HepG2 (cell line): ENCODE data around the gene MACROD2. TPM values are rescaled to one million over a fixed set of nuclear protein-coding genes. Genes with fewer than 3 reads are reported as not detected.

Experiments used
- ATAC-seq: fragments of 200-7000 bp; cut with Tn5 transposase; 3 replicates; pipeline ENCODE4 v1.9.1; 2020; ENCODE audit warnings: mild to moderate bottlenecking, moderate library complexity
- BruUV-seq: library from RNA; stranded (reverse); fragments of 400-500 nt; replicated peaks from 2 replicates; lab custom pipeline; 2021; lab: Mats Ljungman, UMichigan
- CTCF ChIA-PET: fragments of 300-600 bp; formaldehyde crosslinking; extraction: SDS; loops from one replicate; lab custom pipeline; 2021; ENCODE audit warnings: low total read pairs, inconsistent platforms, low intra/inter-chr PET ratio; lab: Yijun Ruan, JAX
- POLR2A ChIA-PET: fragments of 350-600 bp; sonication (Branson Sonifier 250); formaldehyde crosslinking; loops from one replicate; lab custom pipeline; 2020; ENCODE audit warnings: antibody characterized with exemption, inconsistent platforms; lab: Yijun Ruan, JAX
- DNase-seq: peaks from one replicate; pipeline ENCODE4 v3.0.0-alpha.2; 2015; ENCODE audit warnings: low spot score
- FAIRE-seq: peaks from 3 replicates; lab custom pipeline; 2011; peaks lifted over from hg19 to GRCh38; lab: Jason Lieb, UNC
- H2AFZ ChIP-seq: one replicate; pipeline ENCODE4 v1.6.1; 2011; ENCODE audit warnings: low read length, inconsistent platforms
- H3K27ac ChIP-seq: fragments of 300-600 bp; 3 replicates; pipeline ENCODE4 v1.8.0; 2011; ENCODE audit warnings: mixed run types, mild to moderate bottlenecking, mixed read lengths, low read length, inconsistent platforms; ENCODE audit not compliant: insufficient read depth; ENCODE audit errors: extremely low read length
- H3K27me3 ChIP-seq, 2 experiments: fragments of 200-600 bp in 1 of 2; 2 replicates in 1 of 2; 3 replicates in 1 of 2; pipeline versions ENCODE4 v1.6.0 to v1.8.0; 2011; ENCODE audit warnings: low read length in 2 of 2, mild to moderate bottlenecking in 2 of 2, moderate library complexity in 2 of 2, inconsistent platforms in 1 of 2; ENCODE audit not compliant: insufficient read depth in 2 of 2, control insufficient read depth in 1 of 2
- H3K36me3 ChIP-seq, 2 experiments: fragments of 200-600 bp in 1 of 2; replicated peaks in 1 of 2; 2 replicates in 1 of 2; 3 replicates in 1 of 2; pipeline versions ENCODE4 v1.5.1 to v1.8.0; 2011; ENCODE audit warnings: low read length in 2 of 2, inconsistent platforms in 1 of 2; ENCODE audit not compliant: insufficient read depth in 2 of 2, control insufficient read depth in 1 of 2
- H3K4me1 ChIP-seq: 2 replicates; pipeline ENCODE4 v1.5.1; 2012; ENCODE audit warnings: low read length, inconsistent platforms; ENCODE audit not compliant: insufficient read depth
- H3K4me2 ChIP-seq: 2 replicates; pipeline ENCODE4 v1.6.0; 2011; ENCODE audit warnings: low read depth, low read length, inconsistent platforms
- H3K4me3 ChIP-seq, 3 experiments: fragments of 200-600 bp in 1 of 3; sonication (generic), shearing (Covaris generic) in 1 of 3; replicated peaks in 1 of 3; 2 replicates each; pipeline ENCODE4 v1.5.1; 2011 to 2016; ENCODE audit warnings: low read length in 3 of 3, inconsistent platforms in 2 of 3, low read depth in 2 of 3, mild to moderate bottlenecking in 2 of 3, control low read depth in 1 of 3, mixed read lengths in 1 of 3; ENCODE audit not compliant: insufficient read depth in 1 of 3
- H3K79me2 ChIP-seq: one replicate; pipeline ENCODE4 v1.6.1; 2011; ENCODE audit warnings: low read length, inconsistent platforms; ENCODE audit not compliant: insufficient read depth
- H3K9ac ChIP-seq: 2 replicates; pipeline ENCODE4 v1.6.0; 2011; ENCODE audit warnings: mild to moderate bottlenecking, low read depth, low read length, inconsistent platforms; ENCODE audit not compliant: insufficient read depth
- H3K9me3 ChIP-seq: 2 replicates; pipeline ENCODE4 v1.5.1; 2012; ENCODE audit warnings: mild to moderate bottlenecking, low read length
- H4K20me1 ChIP-seq: 2 replicates; pipeline ENCODE4 v1.6.0; 2011; ENCODE audit warnings: inconsistent platforms, mild to moderate bottlenecking, low read length, moderate library complexity; ENCODE audit not compliant: insufficient read depth
- KDM5B ChIP-seq: sonication (generic); formaldehyde crosslinking; IDR thresholded peaks from 2 replicates; pipeline ENCODE4 v1.4.0; 2020; ENCODE audit warnings: missing genetic modification reagents, mild to moderate bottlenecking, borderline replicate concordance
- MEF2D ChIP-seq: sonication (generic); formaldehyde crosslinking; IDR thresholded peaks from 2 replicates; pipeline ENCODE4 v1.5.1; 2020; ENCODE audit warnings: mild to moderate bottlenecking, missing genetic modification reagents
- MXD3 ChIP-seq: IDR thresholded peaks from 2 replicates; pipeline ENCODE4 v1.6.1; 2016; ENCODE audit warnings: mild to moderate bottlenecking, missing biosample characterization, missing genetic modification reagents
- SNAPC2 ChIP-seq: sonication (generic); formaldehyde crosslinking; IDR thresholded peaks from 2 replicates; pipeline ENCODE4 v1.8.1; 2022; ENCODE audit warnings: mild to moderate bottlenecking, missing genetic modification reagents
- STAT5B ChIP-seq: sonication (generic); formaldehyde crosslinking; IDR thresholded peaks from 2 replicates; pipeline ENCODE4 v1.4.0; 2020; ENCODE audit warnings: missing genetic modification reagents
- TCF7 ChIP-seq: sonication (generic); IDR thresholded peaks from 2 replicates; pipeline ENCODE4 v1.6.1; 2016; ENCODE audit warnings: antibody characterized with exemption, low read depth
- ZHX1 ChIP-seq: sonication (generic); formaldehyde crosslinking; IDR thresholded peaks from 2 replicates; pipeline ENCODE4 v1.8.1; 2022; ENCODE audit warnings: low read depth, mild to moderate bottlenecking, missing genetic modification reagents
- ZNF563 ChIP-seq: sonication (generic); formaldehyde crosslinking; IDR thresholded peaks from 2 replicates; pipeline ENCODE4 v1.8.0; 2022; ENCODE audit warnings: mild to moderate bottlenecking, moderate library complexity, missing genetic modification reagents
- ZNF83 ChIP-seq: sonication (generic); formaldehyde crosslinking; IDR thresholded peaks from 2 replicates; pipeline ENCODE4 v1.4.0; 2020; ENCODE audit warnings: missing genetic modification reagents, mild to moderate bottlenecking, borderline replicate concordance
- ZNF841 ChIP-seq: sonication (generic); formaldehyde crosslinking; IDR thresholded peaks from 2 replicates; pipeline ENCODE4 v1.8.1; 2023; ENCODE audit warnings: missing genetic modification reagents, borderline replicate concordance
- ZSCAN20 ChIP-seq: sonication (generic); formaldehyde crosslinking; IDR thresholded peaks from 2 replicates; pipeline ENCODE4 v1.4.0; 2020; ENCODE audit warnings: missing genetic modification reagents, mild to moderate bottlenecking, borderline replicate concordance
- WGBS: methylation state at CpG from one replicate; pipeline ENCODE4 v1.1.6; 2017; ENCODE audit warnings: low lambda C conversion rate; 5-methylcytosine and 5-hydroxymethylcytosine counted together
- in situ Hi-C: cut with HindIII; loops from 2 replicates; pipeline ENCODE4 v1.10.0; 2017; ENCODE audit warnings: low pct_unique_long_range_greater_than_20kb; ENCODE audit not compliant: extremely low pct_ligation_motif_present
- intact Hi-C: fragments of 100-400 bp; cut with micrococcal nuclease; formaldehyde crosslinking; loops from one replicate; pipeline ENCODE4 v1.10.0; 2022; ENCODE audit not compliant: unreplicated experiment
- polyA plus RNA-seq, 8 experiments: library from polyadenylated mRNA; depleted of rRNA in 3 of 8; stranded (reverse) in 7 of 8; unstranded in 1 of 8; fragments of >200 nt; fragmentation: Illumina TruSeq in 4 of 8; extraction: Trizol in 4 of 8; gene quantifications; 2 replicates each; pipeline versions ENCODE4 v1.2.1 to v1.2.3, GENCODE V29; 2011 to 2016; ENCODE audit warnings: low read depth in 4 of 8, missing spikeins in 1 of 8, mixed read lengths in 1 of 8; ENCODE audit not compliant: insufficient read depth in 1 of 8
- total RNA-seq, 5 experiments: library from RNA; depleted of rRNA; stranded (reverse); fragments of >200 nt; fragmentation: Illumina TruSeq; extraction: Trizol; gene quantifications; 2 replicates each; pipeline ENCODE4 v1.2.3, GENCODE V29; 2016; ENCODE audit warnings: low read depth in 1 of 5

Gene MACROD2
- total and polyA plus RNA-seq, 2 of the 13 experiments (the other 11 are each of a cell fraction or from before 2014, with no cell fraction given): 0.13 to 0.51 TPM

- 0% methylated on average over 2 of the region's 2 CpGs for WGBS
- Histone ChIP-seq H3K4me2 (no peak overlapping the region), H3K79me2 (no peaks in the 10 kb centered on the region), H3K9me3 (peaks cover 79% of the 10 kb centered on the region), H3K27ac (no peak overlapping the region), H3K36me3 (no peaks in the 10 kb centered on the region), H4K20me1 (no peaks in the 10 kb centered on the region), H3K4me3 (no peak overlapping the region), H3K27me3 (no peaks in the 10 kb centered on the region), H2AFZ (no peak overlapping the region), H3K9ac (no peak overlapping the region), H3K4me1 (no peaks in the 10 kb centered on the region)
- in situ Hi-C loops: no loop called here
- ChIA-PET CTCF (no interaction called here), POLR2A (no interaction called here)
- intact Hi-C loops: no loop called here
- TF ChIP-seq ZNF563 (CRISPR knock-in tag) (no peak), MEF2D (CRISPR knock-in tag) (no peak), ZNF83 (CRISPR knock-in tag) (no peak), KDM5B (no peak), ZNF841 (CRISPR knock-in tag) (no peak), ZSCAN20 (no peak), ZHX1 (CRISPR knock-in tag) (no peak), SNAPC2 (CRISPR knock-in tag) (no peak), MXD3 (CRISPR knock-in tag) (no peak), STAT5B (CRISPR knock-in tag) (no peak), TCF7 (no peak)
- FAIRE-seq (no peak), ATAC-seq (no peak), DNase-seq (no peak)
- no TSS peak for BruUV-seq
Observed at GRCh38 chr20:15823718-15824117, 1828.4 kb downstream of the MACROD2 start.
